ENCODE measurements around the gene EXOC3. TPM values are rescaled to one million over a fixed set of nuclear protein-coding genes. Genes with fewer than 3 reads are reported as not detected.

Gene EXOC3
- total RNA-seq, 4 donors from 2014 or later = 44.3 to 81.7 (median 54.0) TPM

- DNase-seq (no peak), ATAC-seq (no peak)
- Histone ChIP-seq H3K4me1 (no peaks in the 10 kb centered on the region), H3K27ac (no peak overlapping the region), H3K4me3 (no peak overlapping the region), H3K36me3 (no peaks in the 10 kb centered on the region), H3K27me3 (peaks cover 28 to 50% (median 45%) of the 10 kb centered on the region in 3 donors), H3K9me3 (no peaks in the 10 kb centered on the region)
- TF ChIP-seq CTCF (IDR thresholded peaks at IDR 0.05 in 4 of 5, conservative IDR thresholded peaks at IDR 0.05 in 1 of 5) (no peak), POLR2A (IDR thresholded peaks at IDR 0.05) (no peak)
- intact Hi-C loops (cut with DNase I; ENCODE audit: low total_unique reads) = no loop called here
- in situ Hi-C loops (cut with MboI; ENCODE audit: low sequenced_read_pairs in 4 of 4) = no loop called here
These were observed 51.8 kb downstream of the EXOC3 start for GRCh38 chr5:494667-495255.

DNA sequence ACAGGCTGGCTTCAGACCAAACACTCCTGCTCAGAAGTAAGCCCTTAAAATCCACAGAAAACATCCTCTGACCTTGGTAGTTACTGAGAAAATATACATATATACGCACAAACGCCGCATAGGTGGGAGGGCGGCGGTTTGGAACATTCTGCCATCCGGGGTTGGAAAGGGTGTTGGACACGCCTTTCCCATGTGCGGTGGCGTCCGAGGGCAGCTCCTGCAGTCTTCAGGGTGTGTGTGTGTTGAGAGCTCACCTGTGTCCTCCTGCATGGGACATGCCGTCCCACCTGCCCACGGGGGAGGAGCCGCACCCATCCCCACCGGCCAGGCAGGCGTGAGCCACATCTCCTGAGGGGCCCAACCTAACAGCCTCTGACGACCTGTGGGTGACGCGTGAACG lies 53.1 kb downstream of the EXOC3 start:
- Histone ChIP-seq H3K9me3 (no peaks in the 10 kb centered on the region), H3K4me3 (no peak overlapping the region), H3K27ac (no peak overlapping the region), H3K4me1 (no peaks in the 10 kb centered on the region), H3K27me3 (peaks cover 27 to 48% (median 36%) of the 10 kb centered on the region in 3 donors), H3K36me3 (no peaks in the 10 kb centered on the region)
- ATAC-seq = no peak
- in situ Hi-C loops (cut with MboI; ENCODE audit: low sequenced_read_pairs in 4 of 4) (no loop called here), intact Hi-C loops (cut with DNase I; ENCODE audit: low total_unique reads) (no loop called here)
- DNase-seq = no peak
- TF ChIP-seq CTCF (IDR thresholded peaks at IDR 0.05 in 4 of 5, conservative IDR thresholded peaks at IDR 0.05 in 1 of 5) (no peak), POLR2A (IDR thresholded peaks at IDR 0.05) (no peak)

GRCh38 chr5:497090-497700 lies 54.2 kb downstream of the EXOC3 start:
- DNase-seq (no peak), ATAC-seq (no peak)
- Histone ChIP-seq H3K27me3 (peaks cover 37 to 52% (median 41%) of the 10 kb centered on the region in 3 donors), H3K36me3 (no peaks in the 10 kb centered on the region), H3K9me3 (no peaks in the 10 kb centered on the region), H3K4me3 (no peak overlapping the region), H3K27ac (no peak overlapping the region), H3K4me1 (no peaks in the 10 kb centered on the region)
- TF ChIP-seq CTCF (IDR thresholded peaks at IDR 0.05 in 4 of 5, conservative IDR thresholded peaks at IDR 0.05 in 1 of 5) = no peak
- TF ChIP-seq POLR2A (IDR thresholded peaks at IDR 0.05) = no peak
- in situ Hi-C loops (cut with MboI; ENCODE audit: low sequenced_read_pairs in 4 of 4) (no loop called here), intact Hi-C loops (cut with DNase I; ENCODE audit: low total_unique reads) (no loop called here)

DNA sequence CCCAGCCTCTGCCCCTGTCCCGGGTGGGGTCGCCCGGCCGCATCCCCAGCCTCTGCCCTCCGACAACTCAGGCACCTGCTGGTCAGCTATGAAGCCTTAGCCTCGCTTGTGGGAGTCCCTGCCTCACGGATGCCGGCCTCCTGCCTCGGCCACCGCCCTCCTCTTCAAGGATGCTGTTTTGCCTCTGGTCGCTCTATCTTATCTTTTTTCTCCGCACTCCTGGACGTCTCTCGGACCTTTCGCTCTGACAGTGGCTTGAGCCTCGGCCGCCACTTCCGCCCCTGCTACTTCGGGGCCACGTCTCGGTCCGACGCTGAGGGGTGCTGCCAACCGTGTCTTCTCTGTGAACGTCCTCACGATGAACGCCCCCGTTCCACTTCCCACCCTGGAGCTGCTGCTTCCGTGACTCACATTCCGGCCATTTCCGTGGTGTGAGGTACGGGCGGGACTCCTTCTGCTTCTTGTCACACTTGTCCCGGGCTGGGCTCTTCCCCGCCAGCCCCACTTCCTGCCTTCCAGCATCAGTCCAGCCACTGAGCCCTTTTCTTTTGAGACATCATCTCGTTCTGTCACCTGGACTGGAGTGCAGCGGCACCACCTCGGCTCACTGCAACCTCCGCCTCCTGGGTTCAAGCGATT lies 55.0 kb downstream of the EXOC3 start:
- in situ Hi-C loops (cut with MboI; ENCODE audit: low sequenced_read_pairs in 4 of 4) (no loop called here), intact Hi-C loops (cut with DNase I; ENCODE audit: low total_unique reads) (no loop called here)
- peaks cover 36 to 55% (median 41%) of the 10 kb centered on the region in 3 donors for H3K27me3 ChIP-seq
- no peak overlapping the region for H3K27ac ChIP-seq
- DNase-seq (no peak), ATAC-seq (no peak)
- H3K36me3 ChIP-seq = no peaks in the 10 kb centered on the region
- no peaks in the 10 kb centered on the region for H3K4me1 ChIP-seq
- no peak overlapping the region for H3K4me3 ChIP-seq
- H3K9me3 ChIP-seq = no peaks in the 10 kb centered on the region
- TF ChIP-seq POLR2A (IDR thresholded peaks at IDR 0.05) (no peak), CTCF (IDR thresholded peaks at IDR 0.05 in 4 of 5, conservative IDR thresholded peaks at IDR 0.05 in 1 of 5) (no peak)

Measured in gastrocnemius medialis (tissue), 4 donors.